Thyroid gland (tissue), 4 donors: Measurements from ENCODE around the gene SLC31A1.

ENCODE experiments used
- POLR2A ChIP-seq, 2 donors: fragments of 450-650 bp; IDR thresholded peaks; one replicate each; pipeline ENCODE4 v1.6.1; 2017; ENCODE audit warnings: antibody characterized with exemption in 2 of 2, mild to moderate bottlenecking in 2 of 2, moderate library complexity in 1 of 2
- TF ChIP-seq, protein P1 (sequence below), 6 experiments: fragments of 200-600 bp in 3 of 6; fragments of 450-650 bp in 3 of 6; sonication (generic) in 3 of 6; IDR thresholded peaks; one replicate each; pipeline ENCODE4 v1.5.1; 2016 to 2019; ENCODE audit warnings: antibody characterized with exemption in 6 of 6, mild to moderate bottlenecking in 2 of 6, inconsistent platforms in 1 of 6, moderate library complexity in 1 of 6

DNA sequence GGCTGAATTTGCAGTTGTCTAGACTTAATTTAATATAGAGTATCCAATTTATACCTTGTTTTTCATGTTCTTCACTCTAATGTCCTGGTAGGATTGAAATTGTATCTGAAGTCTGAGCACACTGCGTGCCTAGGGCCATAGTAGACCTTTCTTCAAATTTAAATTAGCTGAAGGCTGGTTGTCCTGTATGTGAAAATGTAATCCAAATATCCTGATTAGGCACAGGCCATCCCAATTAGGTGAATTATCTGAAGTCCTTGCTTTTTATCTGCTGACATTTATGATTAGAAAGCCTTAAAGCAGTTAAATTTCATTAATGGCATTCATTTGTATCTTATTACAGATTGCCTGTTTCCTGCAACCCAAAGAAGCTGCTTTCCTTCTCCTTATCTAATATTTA, 33.6 kb downstream of the SLC31A1 start:
- TF ChIP-seq, protein P1, sequence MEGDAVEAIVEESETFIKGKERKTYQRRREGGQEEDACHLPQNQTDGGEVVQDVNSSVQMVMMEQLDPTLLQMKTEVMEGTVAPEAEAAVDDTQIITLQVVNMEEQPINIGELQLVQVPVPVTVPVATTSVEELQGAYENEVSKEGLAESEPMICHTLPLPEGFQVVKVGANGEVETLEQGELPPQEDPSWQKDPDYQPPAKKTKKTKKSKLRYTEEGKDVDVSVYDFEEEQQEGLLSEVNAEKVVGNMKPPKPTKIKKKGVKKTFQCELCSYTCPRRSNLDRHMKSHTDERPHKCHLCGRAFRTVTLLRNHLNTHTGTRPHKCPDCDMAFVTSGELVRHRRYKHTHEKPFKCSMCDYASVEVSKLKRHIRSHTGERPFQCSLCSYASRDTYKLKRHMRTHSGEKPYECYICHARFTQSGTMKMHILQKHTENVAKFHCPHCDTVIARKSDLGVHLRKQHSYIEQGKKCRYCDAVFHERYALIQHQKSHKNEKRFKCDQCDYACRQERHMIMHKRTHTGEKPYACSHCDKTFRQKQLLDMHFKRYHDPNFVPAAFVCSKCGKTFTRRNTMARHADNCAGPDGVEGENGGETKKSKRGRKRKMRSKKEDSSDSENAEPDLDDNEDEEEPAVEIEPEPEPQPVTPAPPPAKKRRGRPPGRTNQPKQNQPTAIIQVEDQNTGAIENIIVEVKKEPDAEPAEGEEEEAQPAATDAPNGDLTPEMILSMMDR (IDR thresholded peaks at IDR 0.05): no peak
- TF ChIP-seq POLR2A (IDR thresholded peaks at IDR 0.05): no peak
